MM.1S (cell line): ENCODE data around the gene NCAM2.

Source experiments
- EZH2 ChIP-seq: fragments of 300-600 bp; sonication (generic); optimal IDR thresholded peaks from 2 replicates; pipeline ENCODE3; 2017; ENCODE audit warnings: low read depth, mild to moderate bottlenecking, antibody characterized with exemption, low read length, mixed read lengths
- EZH2phosphoT487 ChIP-seq: fragments of 300-600 bp; sonication (generic); IDR thresholded peaks from 2 replicates; pipeline ENCODE4 v1.6.1; 2018; ENCODE audit warnings: antibody characterized with exemption, low read length
- TF ChIP-seq, protein P1 (sequence below): fragments of 300-600 bp; sonication (generic); IDR thresholded peaks from 2 replicates; pipeline ENCODE4 v1.5.1; 2016; ENCODE audit warnings: antibody characterized with exemption, low read length, mixed read lengths

- TF ChIP-seq, protein P1, sequence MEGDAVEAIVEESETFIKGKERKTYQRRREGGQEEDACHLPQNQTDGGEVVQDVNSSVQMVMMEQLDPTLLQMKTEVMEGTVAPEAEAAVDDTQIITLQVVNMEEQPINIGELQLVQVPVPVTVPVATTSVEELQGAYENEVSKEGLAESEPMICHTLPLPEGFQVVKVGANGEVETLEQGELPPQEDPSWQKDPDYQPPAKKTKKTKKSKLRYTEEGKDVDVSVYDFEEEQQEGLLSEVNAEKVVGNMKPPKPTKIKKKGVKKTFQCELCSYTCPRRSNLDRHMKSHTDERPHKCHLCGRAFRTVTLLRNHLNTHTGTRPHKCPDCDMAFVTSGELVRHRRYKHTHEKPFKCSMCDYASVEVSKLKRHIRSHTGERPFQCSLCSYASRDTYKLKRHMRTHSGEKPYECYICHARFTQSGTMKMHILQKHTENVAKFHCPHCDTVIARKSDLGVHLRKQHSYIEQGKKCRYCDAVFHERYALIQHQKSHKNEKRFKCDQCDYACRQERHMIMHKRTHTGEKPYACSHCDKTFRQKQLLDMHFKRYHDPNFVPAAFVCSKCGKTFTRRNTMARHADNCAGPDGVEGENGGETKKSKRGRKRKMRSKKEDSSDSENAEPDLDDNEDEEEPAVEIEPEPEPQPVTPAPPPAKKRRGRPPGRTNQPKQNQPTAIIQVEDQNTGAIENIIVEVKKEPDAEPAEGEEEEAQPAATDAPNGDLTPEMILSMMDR, result no peak
- TF ChIP-seq EZH2 (no peak), EZH2phosphoT487 (no peak)
Measured at GRCh38 chr21:21309510-21309909, 311.3 kb downstream of the NCAM2 start.
